H54 (cell line): ENCODE results near the gene PCP4.

Experiments used
- DNase-seq: peaks from one replicate; pipeline ENCODE4 v3.0.0; 2011; ENCODE audit warnings: low spot score, mixed read lengths; ENCODE audit not compliant: insufficient read length
- FAIRE-seq: peaks from 3 replicates; lab custom pipeline; 2011; peaks lifted over from hg19 to GRCh38; lab: Jason Lieb, UNC
- POLR2A ChIP-seq: IDR thresholded peaks from 2 replicates; pipeline ENCODE4 v1.6.1; 2011; ENCODE audit warnings: low read depth, mild to moderate bottlenecking, low read length

PCP4 gene

GRCh38 chr21:39918558-39918957 lies 51.3 kb downstream of the PCP4 start:
- no peak for FAIRE-seq
- TF ChIP-seq POLR2A, result no peak

GRCh38 chr21:39923476-39923875 lies 56.2 kb downstream of the PCP4 start:
- TF ChIP-seq POLR2A, result no peak
- FAIRE-seq (no peak), DNase-seq (no peak)

More at GRCh38 chr21:39918558-39918957, 51.3 kb downstream of the PCP4 start:
- no peak for DNase-seq

- DNase-seq (no peak), FAIRE-seq (no peak)
- TF ChIP-seq POLR2A, result no peak
Observed at GRCh38 chr21:39924577-39925308, 57.5 kb downstream of the PCP4 start.

GRCh38 chr21:39927304-39927886 lies 60.2 kb downstream of the PCP4 start:
- DNase-seq (no peak), FAIRE-seq (no peak)
- TF ChIP-seq POLR2A, result no peak

- FAIRE-seq (no peak), DNase-seq (no peak)
- TF ChIP-seq POLR2A, result no peak
Observed at GRCh38 chr21:39932335-39932734, 65.1 kb downstream of the PCP4 start.

GRCh38 chr21:39934895-39935294 lies 67.7 kb downstream of the PCP4 start:
- FAIRE-seq, result no peak
- TF ChIP-seq POLR2A, result no peak
- DNase-seq, result no peak

GRCh38 chr21:39935716-39936115 lies 68.5 kb downstream of the PCP4 start:
- no peak for DNase-seq
- TF ChIP-seq POLR2A, result no peak
- no peak for FAIRE-seq

- FAIRE-seq, result no peak
- DNase-seq, result no peak
- no peak for TF ChIP-seq POLR2A
Observed at GRCh38 chr21:39938086-39938625, 70.9 kb downstream of the PCP4 start.

- TF ChIP-seq POLR2A, result no peak
- DNase-seq (no peak), FAIRE-seq (no peak)
Observed at GRCh38 chr21:39946199-39946598, 79.0 kb downstream of the PCP4 start.

- FAIRE-seq, result no peak
- DNase-seq, result no peak
- TF ChIP-seq POLR2A, result no peak
Observed at GRCh38 chr21:39947031-39947430, 79.8 kb downstream of the PCP4 start.

- no peak for FAIRE-seq
- no peak for DNase-seq
- no peak for TF ChIP-seq POLR2A
Observed at GRCh38 chr21:39951183-39952101, 84.2 kb downstream of the PCP4 start.

GRCh38 chr21:39952265-39952664 lies 85.0 kb downstream of the PCP4 start:
- no peak for DNase-seq
- TF ChIP-seq POLR2A, result no peak
- FAIRE-seq, result no peak

- no peak for TF ChIP-seq POLR2A
- FAIRE-seq, result no peak
Observed at GRCh38 chr21:39954570-39954969, 87.3 kb downstream of the PCP4 start.

GRCh38 chr21:39955326-39955725 lies 88.1 kb downstream of the PCP4 start:
- DNase-seq, result no peak
- FAIRE-seq, result no peak
- TF ChIP-seq POLR2A, result no peak

More at GRCh38 chr21:39954570-39954969, 87.3 kb downstream of the PCP4 start:
- no peak for DNase-seq

- no peak for TF ChIP-seq POLR2A
- FAIRE-seq (no peak), DNase-seq (no peak)
Observed at GRCh38 chr21:39956586-39956985, 89.3 kb downstream of the PCP4 start.
